Measurements from ENCODE around the gene CNDP2. TPM values are rescaled to one million over a fixed set of nuclear protein-coding genes. Genes with fewer than 3 reads are reported as not detected.
"Not testable (repeated sequence)": the region's sequence is repeated elsewhere in the genome, so short reads cannot be mapped to it uniquely, and the experiment has no call there.

CNDP2 gene
- total RNA-seq, 4 donors from 2014 or later = 78.8 to 132 (median 89.3) TPM

DNA sequence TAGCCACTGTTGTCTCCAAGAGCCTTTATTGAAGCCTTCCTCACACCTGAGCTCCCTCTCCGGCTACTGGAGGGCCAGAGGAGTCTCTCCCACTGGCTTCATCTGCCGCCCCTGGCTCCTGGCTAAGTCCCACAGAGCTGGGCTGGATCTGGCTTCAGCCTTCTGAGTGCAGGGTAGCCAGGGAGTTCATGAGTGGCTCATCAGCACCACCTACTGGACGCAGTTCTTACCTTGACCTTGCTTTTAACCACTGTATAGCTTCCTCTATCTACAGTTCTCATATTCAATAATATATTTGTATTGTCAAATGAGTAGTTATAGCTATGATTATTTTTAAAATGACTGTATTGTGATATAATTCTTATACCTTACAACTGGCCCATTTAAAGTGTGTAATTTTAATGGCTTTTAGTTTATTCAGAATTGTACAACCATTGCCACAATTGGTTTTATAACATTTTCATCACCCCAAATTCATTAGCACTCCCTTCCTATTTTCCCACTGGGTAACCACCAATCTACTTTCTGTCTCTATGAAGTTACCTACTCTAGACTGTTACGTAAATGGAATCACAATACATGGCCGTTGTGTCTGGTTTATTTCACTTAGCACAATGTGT lies 55.9 kb downstream of the CNDP2 start:
- peak; percentile 91 for ATAC-seq (ENCODE audit: low FRiP score)
- peak; percentile 94 for DNase-seq (ENCODE audit: low spot score)
- TF ChIP-seq, protein P1, sequence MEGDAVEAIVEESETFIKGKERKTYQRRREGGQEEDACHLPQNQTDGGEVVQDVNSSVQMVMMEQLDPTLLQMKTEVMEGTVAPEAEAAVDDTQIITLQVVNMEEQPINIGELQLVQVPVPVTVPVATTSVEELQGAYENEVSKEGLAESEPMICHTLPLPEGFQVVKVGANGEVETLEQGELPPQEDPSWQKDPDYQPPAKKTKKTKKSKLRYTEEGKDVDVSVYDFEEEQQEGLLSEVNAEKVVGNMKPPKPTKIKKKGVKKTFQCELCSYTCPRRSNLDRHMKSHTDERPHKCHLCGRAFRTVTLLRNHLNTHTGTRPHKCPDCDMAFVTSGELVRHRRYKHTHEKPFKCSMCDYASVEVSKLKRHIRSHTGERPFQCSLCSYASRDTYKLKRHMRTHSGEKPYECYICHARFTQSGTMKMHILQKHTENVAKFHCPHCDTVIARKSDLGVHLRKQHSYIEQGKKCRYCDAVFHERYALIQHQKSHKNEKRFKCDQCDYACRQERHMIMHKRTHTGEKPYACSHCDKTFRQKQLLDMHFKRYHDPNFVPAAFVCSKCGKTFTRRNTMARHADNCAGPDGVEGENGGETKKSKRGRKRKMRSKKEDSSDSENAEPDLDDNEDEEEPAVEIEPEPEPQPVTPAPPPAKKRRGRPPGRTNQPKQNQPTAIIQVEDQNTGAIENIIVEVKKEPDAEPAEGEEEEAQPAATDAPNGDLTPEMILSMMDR (IDR thresholded peaks at IDR 0.05) = no peak

DNA sequence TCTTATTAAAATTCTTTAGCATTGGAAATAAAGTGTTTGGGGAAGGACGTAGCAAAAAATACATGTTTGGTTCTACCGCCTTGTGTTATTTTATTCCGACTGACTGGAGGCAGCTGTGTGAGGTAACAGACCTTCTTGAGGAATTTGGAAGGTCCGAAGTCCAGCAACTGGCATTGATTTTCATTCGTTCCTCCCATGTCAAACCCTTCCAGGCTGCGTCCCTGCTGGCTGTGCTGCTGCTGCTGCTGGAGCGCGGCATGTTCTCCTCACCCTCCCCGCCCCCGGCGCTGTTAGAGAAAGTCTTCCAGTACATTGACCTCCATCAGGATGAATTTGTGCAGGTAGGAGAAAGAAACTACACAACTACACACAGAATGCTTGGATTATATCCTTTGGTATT lies 60.0 kb downstream of the CNDP2 start:
- no peak for DNase-seq (ENCODE audit: low spot score)

DNA sequence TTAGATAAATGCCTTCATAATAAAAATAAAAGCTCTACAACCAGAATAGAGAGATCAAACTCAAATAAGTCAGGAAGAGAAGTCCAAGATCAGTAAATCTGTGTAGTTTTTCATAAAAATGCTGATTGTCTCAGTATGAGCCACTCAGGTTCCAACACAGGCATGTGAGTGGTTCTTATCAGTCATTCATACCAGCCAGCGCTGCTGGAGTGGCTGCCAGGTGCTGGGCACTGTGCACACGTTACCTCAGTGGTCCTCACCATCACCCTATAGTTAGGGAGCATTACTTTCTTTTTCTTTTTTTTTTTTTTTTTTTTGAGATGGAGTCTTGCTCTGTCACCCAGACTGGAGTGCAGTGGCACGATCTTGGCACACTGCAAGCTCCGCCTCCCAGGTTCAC lies 61.9 kb downstream of the CNDP2 start:
- TF ChIP-seq, protein P1 (IDR thresholded peaks at IDR 0.05) = no peak
- ATAC-seq (ENCODE audit: low FRiP score) (no peak), DNase-seq (ENCODE audit: low spot score) (no peak)

More for the DNA sequence above, 60.0 kb downstream of the CNDP2 start:
- TF ChIP-seq, protein P1 (IDR thresholded peaks at IDR 0.05) = no peak
- no peak for ATAC-seq (ENCODE audit: low FRiP score)

DNA sequence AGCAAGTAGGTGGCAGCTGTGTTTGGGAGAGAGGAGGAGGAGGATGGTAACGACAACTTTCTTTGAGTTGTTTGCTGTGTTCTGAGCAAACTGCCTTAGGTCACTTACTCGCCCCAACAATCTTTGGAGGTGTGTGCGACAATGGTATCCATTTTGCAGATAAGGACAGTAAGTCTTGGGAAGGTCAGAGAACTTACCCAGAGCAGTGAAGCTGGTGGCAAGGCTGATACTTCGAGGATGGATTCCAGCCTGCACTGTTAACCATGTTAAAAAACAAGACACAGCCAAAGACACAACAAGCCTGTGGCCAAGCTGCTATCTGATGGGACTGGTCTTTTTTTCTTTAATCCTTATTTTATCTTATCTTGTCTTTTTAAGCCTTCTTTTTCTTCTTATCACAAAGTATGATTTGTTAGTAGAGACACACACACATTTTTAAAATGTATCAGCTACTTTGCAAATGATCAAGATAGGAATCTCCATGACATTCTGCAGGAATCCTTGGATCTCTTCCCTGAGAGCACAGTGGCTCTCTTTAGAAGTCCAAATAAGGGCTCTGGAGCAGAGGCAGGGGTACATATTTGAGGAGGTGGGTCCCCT lies 66.1 kb downstream of the CNDP2 start:
- ATAC-seq (ENCODE audit: low FRiP score) (no peak), DNase-seq (ENCODE audit: low spot score) (no peak)
- TF ChIP-seq, protein P1 (IDR thresholded peaks at IDR 0.05) = no peak

DNA sequence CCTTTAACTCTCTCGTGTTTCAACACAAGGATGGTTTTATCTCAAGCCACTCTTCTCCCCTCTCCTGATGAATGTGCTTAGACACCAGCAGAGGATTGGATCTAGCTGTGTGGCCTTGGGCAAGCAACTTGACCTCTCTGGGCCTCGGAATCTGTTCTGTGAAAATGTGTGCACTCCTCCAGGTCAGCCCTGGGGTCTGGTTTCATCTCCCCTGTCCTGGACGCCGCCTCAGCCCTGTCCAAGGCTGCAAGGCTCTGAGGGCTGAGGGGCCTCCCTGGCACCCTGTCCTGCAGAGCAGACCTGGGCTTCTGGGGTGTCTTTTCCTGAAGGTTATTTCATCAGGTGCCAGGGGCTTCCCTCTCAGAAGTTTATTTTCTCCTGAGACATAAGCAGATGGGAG lies 66.6 kb downstream of the CNDP2 start:
- ATAC-seq (ENCODE audit: low FRiP score) (no peak), DNase-seq (ENCODE audit: low spot score) (no peak)

DNA sequence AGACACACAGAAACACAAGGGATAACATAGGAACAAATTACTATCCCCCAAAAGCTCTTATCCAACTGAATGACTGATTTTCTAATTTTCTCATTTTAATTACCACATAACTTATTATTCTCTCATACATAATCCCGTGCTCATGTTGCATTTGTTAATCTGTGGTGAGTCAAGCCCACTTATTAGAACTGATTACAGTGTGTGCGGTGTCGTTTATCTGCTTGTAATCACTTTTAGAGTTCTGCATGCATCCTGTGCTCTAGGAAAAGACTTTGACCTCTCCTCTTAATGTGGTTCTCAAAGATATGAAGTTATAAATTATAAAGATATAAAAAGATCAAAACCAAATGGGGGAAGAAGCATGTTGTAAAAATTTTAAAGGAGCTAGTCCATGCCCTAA lies 67.8 kb downstream of the CNDP2 start:
- DNase-seq (ENCODE audit: low spot score) (no peak), ATAC-seq (ENCODE audit: low FRiP score) (no peak)
- TF ChIP-seq, protein P1 (IDR thresholded peaks at IDR 0.05) = no peak

More for the DNA sequence above, 66.6 kb downstream of the CNDP2 start:
- TF ChIP-seq, protein P1 (IDR thresholded peaks at IDR 0.05) = no peak

DNA sequence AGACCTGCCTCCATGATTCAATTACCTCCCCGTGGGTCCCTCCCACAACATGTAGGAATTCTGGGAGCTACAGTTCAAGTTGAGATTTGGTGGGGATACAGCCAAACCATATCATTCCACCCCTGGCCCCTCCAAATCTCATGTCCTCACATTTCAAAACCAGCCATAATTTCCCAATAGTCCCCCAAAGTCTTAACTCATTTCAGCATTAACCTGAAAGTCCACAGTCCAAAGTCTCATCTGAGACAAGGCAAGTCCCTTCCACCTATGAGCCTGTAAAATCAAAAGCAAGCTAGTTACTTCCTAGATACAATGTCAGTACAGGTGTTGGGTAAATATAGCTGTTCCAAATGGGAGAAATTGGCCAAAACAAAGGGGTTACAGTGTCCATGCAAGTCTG lies 69.0 kb downstream of the CNDP2 start:
- DNase-seq (ENCODE audit: low spot score); ATAC-seq (ENCODE audit: low FRiP score): not testable (repeated sequence)

DNA sequence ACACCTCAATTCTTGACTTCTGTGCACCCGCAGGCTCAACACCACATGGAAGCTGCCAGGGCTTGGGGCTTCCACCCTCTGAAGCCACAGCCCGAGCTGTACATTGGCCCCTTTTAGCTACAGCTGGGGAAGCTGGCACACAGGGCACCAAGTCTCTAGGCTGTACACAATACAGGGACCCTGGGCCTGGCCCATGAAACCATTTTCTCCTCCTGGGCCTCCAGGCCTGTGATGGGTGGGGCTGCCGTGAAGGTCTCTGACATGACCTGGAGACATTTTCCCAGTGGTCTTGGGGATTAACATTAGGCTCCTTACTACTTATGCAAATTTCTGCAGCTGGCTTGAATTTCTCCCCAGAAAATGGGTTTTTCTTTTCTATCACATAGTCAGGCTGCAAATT lies 69.8 kb downstream of the CNDP2 start:
- DNase-seq (ENCODE audit: low spot score); ATAC-seq (ENCODE audit: low FRiP score): not testable (repeated sequence)

All from omental fat pad (tissue), 4 donors.